Mononuclear cell (primary cell): Measurements from ENCODE around the gene BTG2. TPM values are rescaled to one million over a fixed set of nuclear protein-coding genes. Genes with fewer than 3 reads are reported as not detected.

Experiments
- H3K27me3 ChIP-seq: 2 replicates; pipeline ENCODE4 v1.6.0; 2011; ENCODE audit warnings: low read length, control low read depth; ENCODE audit not compliant: insufficient read depth
- H3K4me1 ChIP-seq: 2 replicates; pipeline ENCODE4 v1.5.1; 2011; ENCODE audit warnings: mild to moderate bottlenecking, low read length, control low read depth; ENCODE audit not compliant: insufficient read depth
- H3K4me3 ChIP-seq: 2 replicates; pipeline ENCODE4 v1.5.1; 2011; ENCODE audit warnings: mild to moderate bottlenecking, low read length, moderate library complexity
- H3K9me3 ChIP-seq: 2 replicates; pipeline ENCODE4 v1.5.1; 2011; ENCODE audit warnings: low read depth, mild to moderate bottlenecking, control low read depth, low read length
- total RNA-seq: library from RNA; depleted of rRNA; stranded (reverse); fragments of >200 nt; gene quantifications from one replicate; pipeline ENCODE4 v1.2.3, GENCODE V29; 2012

The BTG2 gene
- total RNA-seq, 1 donor: 842 TPM

DNA sequence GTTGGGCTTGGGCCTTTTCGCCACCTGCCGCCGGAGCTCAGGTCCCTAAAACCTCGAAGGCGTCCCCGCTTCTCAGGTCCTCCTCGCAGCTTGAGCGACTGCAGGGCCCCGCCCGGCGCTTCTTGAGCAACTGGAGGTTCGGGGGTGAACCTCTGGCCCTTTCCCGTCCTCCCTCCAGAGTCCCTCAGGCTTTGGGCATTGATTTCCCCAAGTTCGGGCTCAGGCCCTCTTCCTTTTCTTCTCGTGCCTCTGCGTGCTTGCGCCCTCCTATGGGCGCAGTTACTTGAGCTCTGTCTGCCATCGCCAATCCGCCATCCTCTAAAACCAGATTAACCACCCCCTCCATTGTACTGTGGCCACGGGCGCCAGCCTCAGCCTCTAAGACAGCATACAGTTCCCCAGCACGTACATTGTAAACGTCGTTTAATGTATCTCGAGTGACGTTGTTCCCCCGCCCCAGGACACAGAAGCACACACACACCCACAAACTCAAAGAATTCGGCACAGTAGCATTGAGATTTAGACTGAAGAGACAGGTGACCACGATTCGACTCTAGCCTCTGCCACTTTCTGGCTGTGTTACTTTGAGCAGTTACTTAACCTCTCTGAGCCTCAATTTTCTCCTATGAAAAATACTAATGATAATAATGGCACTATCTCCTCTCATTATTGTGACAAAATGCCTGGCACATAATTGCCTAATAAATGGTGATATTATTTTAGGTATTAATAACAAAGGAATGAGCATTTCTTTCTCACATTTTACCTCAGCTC lies 22.6 kb downstream of the BTG2 start:
- Histone ChIP-seq H3K9me3 (no peaks in the 10 kb centered on the region), H3K4me3 (peak overlapping the region; percentile 35), H3K27me3 (no peaks in the 10 kb centered on the region), H3K4me1 (peaks cover 53% of the 10 kb centered on the region)

DNA sequence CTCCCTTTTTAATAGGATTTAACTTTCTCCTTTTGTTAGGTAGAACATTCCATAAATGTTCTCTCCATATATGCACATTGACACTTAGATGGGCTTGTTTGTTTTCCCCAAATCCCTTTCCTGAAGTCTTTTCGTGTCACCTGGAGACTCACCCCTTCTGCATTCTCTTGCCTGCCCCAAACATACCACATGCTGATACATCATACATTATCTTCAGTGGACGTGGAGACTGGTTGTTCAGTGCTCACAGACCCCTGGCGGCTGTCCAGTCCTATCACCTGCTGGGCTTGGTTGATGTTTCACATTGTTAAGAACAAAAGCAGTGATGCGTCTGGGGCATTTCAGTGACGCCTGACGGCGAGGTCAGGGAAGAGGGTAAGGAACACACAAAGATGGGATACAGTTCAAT lies 23.4 kb downstream of the BTG2 start:
- Histone ChIP-seq H3K4me3 (no peak overlapping the region), H3K9me3 (no peaks in the 10 kb centered on the region), H3K27me3 (no peaks in the 10 kb centered on the region), H3K4me1 (peaks cover 44% of the 10 kb centered on the region)

DNA sequence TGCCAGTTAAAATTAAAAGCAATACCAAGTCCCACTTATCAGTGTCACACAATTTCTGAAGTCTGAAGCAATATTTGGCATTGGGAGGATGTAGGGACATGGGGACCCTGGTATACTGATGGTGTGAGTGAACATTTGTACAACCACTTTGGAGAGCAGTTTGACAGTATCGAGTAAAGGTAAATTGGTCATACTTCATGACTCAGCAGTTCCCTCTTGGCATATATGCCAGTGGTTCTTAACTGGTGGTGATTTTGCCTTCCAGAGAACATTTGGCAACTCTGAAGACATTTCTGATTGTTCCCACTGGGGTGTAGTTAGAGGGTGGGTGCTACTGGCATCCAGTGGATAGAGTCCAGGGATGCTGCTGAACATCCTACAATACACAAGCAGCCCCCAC lies 25.9 kb downstream of the BTG2 start:
- Histone ChIP-seq H3K4me3 (no peak overlapping the region), H3K9me3 (no peaks in the 10 kb centered on the region), H3K27me3 (no peaks in the 10 kb centered on the region), H3K4me1 (peaks cover 26% of the 10 kb centered on the region)

DNA sequence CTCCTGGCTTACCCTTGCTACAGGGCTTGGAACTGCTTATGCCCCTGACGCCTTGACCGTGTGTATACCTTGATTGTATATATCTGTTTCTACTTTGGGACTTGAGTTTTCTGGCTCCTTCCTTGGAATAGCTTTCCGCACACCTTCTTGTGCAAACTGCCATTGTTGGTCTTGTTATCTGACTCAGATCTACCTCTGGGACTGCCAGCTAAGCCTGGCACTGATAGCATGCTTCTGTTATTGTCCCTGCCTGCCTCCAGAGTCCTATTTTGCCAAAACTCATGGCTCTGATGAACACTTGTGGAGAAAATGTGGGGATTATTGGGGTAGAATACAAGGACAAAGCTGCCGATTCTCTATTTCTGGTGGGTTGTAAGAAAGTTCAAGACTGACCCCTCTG lies 30.2 kb downstream of the BTG2 start:
- H3K4me1 ChIP-seq: peaks cover 8% of the 10 kb centered on the region
- no peak overlapping the region for H3K4me3 ChIP-seq
- peaks cover 3% of the 10 kb centered on the region for H3K27me3 ChIP-seq
- no peaks in the 10 kb centered on the region for H3K9me3 ChIP-seq

DNA sequence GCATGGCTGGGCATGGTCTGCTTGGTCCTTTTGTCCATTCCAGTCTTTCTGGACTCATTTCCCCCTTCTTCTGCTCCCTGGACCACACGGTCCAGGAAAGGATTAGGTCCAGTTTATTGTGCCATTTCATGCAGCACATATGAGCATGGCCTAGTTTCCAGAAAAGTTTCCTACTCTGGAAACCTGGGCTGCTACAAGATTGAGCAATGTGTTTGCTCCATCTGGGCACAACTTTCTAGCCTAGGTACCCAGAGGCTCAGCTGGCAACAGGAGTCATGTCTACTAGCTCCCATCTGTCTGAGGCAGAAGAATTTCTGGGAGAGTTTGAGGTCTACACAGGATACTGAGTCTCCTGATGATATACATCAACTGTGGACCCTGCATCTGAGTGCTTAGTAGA lies 30.8 kb downstream of the BTG2 start:
- peaks cover 9% of the 10 kb centered on the region for H3K27me3 ChIP-seq
- no peaks in the 10 kb centered on the region for H3K9me3 ChIP-seq
- H3K4me1 ChIP-seq: peaks cover 8% of the 10 kb centered on the region
- H3K4me3 ChIP-seq: no peak overlapping the region

DNA sequence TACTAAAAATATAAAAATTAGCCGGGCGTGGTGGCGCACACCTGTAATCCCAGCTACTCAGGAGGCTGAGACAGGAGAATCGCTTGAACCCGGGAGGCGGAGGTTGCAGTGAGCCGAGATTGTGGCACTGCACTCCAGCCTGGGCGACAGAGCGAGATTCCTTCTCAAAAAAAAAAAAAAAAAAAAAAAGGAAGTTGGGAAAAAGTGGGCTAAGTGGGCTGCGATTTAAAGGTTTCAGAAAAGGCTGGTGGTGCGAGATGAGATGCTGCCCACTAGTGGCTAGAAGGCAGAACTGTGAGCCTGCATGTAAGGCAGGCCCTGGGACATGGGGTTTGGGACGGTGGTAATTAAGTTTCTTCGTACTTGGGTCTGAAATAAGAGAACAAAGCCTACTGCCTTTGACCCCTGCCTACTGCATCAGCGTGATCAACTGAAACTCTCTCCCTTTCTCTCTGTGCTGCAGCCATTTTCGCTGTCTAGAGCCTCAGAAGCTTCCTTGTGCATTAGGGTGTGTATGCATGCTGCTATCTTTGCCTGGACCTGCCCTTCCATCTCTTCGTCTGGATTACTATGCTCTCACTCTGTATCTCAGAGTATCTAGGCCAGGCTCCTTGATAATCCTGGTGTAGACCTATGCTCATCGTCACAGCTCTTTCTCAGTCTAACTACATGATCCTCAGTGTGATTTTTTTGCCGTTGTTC lies 33.2 kb downstream of the BTG2 start:
- Histone ChIP-seq H3K4me1 (peaks cover 13% of the 10 kb centered on the region), H3K4me3 (no peak overlapping the region), H3K27me3 (peaks cover 15% of the 10 kb centered on the region), H3K9me3 (no peaks in the 10 kb centered on the region)

DNA sequence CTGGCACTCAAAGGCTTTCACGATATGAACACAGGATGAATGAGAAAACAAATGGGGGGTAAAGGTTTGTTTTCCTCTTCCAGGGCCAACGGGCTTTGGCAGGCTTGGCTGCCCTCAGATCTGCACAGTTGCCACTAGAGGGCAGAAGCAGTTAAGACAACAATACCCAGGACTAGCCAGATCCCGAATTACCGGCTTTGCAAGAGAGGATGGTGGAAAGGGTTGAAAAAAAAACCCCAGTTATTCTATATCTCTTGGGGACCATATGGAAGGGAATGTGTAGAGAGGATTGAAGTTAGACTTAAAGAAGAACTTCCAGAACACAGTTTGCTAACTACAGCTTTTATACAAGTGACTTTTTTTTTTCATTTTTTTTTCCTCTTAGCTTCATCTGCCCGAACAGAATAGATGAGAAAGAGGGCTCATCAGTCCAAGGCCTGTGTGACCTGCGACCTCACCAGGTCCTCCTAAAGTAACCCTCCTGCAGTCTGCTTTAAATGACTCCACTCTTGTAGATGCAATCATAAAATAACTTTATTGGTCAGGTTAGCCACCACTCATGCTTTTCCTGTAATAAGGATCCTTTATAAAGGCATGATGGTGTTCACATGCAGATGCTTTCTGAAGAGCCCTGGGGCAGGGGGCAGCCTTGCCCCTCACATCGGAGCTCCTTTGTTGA lies 34.9 kb downstream of the BTG2 start:
- Histone ChIP-seq H3K27me3 (peaks cover 15% of the 10 kb centered on the region), H3K4me3 (no peak overlapping the region), H3K9me3 (no peaks in the 10 kb centered on the region), H3K4me1 (peaks cover 13% of the 10 kb centered on the region)

DNA sequence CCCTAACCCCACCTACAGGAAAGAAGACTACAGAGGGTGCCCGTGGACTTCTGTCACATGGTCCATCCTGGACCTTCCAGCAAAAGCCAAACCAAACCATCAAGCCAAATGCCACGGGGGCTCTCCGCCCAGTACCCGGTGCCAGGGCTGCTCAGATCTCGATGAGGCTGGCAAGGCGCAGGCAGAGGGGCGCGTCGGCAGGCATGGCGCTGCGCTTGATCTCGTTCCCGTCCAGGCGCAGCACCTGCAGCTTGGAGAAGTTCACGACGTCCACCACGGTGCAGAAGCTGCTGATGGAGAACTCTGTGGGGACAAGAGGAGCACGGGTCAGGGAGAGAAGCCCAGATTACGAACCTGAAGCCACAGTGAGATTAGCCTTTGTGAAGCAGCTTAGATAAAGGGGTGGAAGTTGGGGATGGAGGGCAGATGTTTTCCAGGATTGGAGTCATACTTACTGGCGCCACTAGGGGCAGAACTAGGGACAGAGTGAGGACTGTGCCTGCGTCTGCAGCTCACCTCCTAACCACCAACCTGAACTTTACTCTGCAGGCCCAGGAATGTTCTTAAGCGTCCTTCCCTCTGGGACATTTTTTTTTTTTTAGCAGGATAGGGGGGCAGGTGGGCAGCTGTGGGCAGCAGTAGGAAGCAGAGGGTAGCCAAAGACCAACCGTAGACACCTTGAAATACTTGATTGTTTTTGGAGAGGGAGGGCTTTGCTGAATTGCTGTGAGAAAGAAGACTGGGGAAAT lies 37.0 kb downstream of the BTG2 start:
- Histone ChIP-seq H3K27me3 (peaks cover 15% of the 10 kb centered on the region), H3K4me3 (no peak overlapping the region), H3K4me1 (peaks cover 5% of the 10 kb centered on the region), H3K9me3 (no peaks in the 10 kb centered on the region)

DNA sequence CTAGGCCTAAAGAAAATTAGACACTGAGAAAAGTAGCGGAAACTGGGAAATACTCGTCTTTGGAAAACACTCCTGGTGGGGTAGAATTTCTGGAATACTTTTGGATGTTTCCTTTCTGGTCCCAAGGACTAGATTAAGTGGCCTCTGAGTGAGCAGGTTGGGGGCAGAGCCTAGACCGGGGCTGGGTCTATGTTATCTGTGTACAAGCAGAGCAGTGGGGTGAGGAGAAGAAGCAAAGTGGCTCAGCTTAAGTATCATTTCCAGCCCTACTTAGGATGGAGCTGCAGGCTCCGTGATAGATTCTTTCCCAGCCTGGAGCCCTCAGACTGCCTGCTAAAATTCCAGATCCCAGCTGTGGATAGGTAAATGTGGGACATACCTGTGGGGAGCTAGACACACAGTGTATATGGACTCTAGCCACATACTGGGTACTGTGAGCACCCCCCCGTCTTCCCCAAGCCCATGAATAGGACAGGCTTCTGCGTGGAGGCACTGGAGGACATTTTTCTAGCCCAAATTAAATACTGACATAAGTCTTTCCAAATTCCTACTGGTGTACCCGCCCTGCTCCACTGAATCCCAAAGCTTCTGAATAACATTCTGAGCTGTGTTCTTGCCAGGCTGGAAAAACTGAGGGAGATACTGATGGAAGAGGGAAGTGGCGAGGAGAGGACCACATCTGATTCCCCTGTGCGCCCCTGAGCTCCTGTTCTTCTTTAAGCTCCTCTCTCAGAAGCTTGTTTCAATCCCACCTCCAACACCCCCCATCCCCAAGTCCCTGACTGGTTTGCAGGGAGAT lies 38.8 kb downstream of the BTG2 start:
- Histone ChIP-seq H3K4me3 (no peak overlapping the region), H3K27me3 (peaks cover 15% of the 10 kb centered on the region), H3K9me3 (no peaks in the 10 kb centered on the region), H3K4me1 (peaks cover 5% of the 10 kb centered on the region)

DNA sequence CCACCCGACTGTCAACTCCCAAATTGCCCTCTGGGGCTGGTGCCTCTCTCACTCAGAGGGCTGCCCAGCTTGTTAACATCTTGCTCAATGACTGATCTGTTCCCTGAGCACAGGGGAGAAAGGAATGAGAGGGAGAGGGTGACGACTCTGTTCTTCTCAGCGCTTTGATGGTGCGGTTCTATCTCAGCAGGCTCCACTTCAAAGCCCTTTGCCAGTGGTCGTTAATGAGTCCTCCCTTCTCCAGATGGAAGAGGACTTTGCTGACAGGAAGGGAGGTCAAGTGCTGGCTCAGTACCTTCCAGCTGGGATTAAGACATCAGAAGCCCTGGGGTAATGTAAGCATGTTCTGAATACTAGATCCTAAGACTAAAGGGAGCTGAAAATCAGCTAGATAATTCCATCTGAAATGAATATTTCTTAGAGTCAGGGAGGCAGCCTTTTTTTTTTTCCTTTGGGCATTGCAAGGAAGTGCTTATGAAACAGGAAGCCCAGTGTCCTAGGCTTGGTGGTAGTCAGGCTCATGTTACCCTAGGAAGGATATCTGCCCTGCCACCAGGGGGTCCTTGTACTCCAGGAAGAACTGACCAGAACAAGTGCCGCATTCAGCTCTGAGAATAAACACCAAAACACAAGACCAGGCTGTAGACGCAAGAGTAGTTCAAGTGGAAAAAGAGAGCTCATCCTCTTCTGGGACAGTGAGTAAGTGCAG lies 40.9 kb downstream of the BTG2 start:
- peaks cover 8% of the 10 kb centered on the region for H3K27me3 ChIP-seq
- no peaks in the 10 kb centered on the region for H3K9me3 ChIP-seq
- peaks cover 5% of the 10 kb centered on the region for H3K4me1 ChIP-seq
- H3K4me3 ChIP-seq: no peak overlapping the region

DNA sequence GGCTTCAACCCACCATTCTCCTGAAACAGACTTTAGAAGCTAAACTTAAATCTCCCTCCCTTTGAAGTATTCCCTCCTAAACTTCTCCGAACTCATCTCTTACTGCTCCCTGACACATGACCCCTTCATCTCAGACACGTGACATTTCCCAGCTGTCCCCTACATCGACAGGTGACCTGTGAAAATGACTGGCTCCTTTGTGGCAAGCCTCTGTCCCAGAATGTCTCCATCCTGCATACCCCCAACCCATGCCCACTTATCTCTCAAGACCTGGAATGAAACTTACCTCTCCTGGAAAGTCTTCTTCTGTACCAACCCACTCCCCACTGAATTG lies 41.4 kb downstream of the BTG2 start:
- Histone ChIP-seq H3K4me3 (no peak overlapping the region), H3K9me3 (no peaks in the 10 kb centered on the region), H3K4me1 (peaks cover 5% of the 10 kb centered on the region), H3K27me3 (peaks cover 4% of the 10 kb centered on the region)

DNA sequence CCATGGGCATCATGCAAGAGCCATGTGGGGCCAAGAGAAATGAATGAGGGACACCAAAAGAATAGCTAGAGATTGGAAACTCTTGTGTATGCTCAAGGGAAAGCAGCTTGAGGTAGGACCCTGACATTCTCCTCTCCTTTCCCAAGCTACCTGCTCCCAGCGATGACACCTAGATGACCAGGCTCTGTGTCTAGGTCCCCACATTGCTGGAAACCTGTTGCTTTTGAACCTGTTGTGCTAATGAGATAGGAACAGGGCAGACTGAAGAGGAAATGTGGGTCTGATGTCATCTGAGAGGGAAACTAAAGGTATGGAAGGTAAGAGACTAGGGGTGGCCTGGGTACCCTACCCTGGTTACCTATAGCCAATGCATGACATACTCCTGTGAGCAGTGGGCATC lies 43.8 kb downstream of the BTG2 start:
- no peaks in the 10 kb centered on the region for H3K4me1 ChIP-seq
- H3K4me3 ChIP-seq: no peak overlapping the region
- no peaks in the 10 kb centered on the region for H3K9me3 ChIP-seq
- H3K27me3 ChIP-seq: peaks cover 10% of the 10 kb centered on the region

DNA sequence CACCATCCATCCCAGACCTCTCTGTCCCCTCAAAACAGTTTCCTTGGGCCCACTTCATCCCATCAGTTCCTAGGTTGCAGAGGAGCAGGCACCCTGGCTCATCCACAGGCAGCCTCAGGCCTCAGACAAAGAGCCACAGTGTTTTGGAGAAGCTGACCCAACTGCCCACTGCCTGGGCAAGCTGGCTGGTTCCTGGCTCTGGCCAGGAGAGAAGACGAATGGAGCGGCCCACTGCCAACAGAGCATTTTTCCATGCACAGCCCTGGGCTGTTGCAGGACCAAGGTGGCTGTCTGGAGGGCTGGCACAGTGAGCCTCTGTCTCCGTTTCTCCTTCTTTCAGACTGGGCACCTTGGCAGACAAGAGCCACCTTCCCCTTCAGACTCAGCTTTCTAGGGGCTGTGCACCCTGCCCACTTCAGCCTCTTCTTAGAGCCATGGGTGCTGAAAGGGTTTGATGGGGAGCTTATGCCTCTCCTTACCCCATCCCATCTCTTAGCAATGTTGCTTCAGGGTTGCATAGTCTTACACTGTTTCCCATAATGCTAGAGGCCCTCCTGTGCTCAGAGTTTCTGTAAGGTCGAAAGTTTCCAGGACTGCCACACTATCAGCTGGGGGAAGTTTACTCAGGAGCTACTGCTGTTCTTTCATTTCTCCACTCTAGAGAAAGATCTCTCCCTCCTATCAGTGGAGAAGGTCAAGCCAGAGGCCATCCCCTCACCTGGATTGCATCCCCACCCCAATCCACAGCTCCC lies 44.6 kb downstream of the BTG2 start:
- no peaks in the 10 kb centered on the region for H3K4me1 ChIP-seq
- H3K4me3 ChIP-seq: no peak overlapping the region
- peaks cover 13% of the 10 kb centered on the region for H3K27me3 ChIP-seq
- no peaks in the 10 kb centered on the region for H3K9me3 ChIP-seq
